NCI-H1092 treated with DMSO at 0.1 percent for 48 hours (cell line): ENCODE results near the gene TNRC6B.
"Not testable (repeated sequence)": the region's sequence is repeated elsewhere in the genome, so short reads cannot be mapped to it uniquely, and the experiment has no call there.

Experiments
- DNase-seq: peaks from one replicate; lab custom pipeline; 2025; lab: John Stamatoyannopoulos, UW

Gene TNRC6B

DNA sequence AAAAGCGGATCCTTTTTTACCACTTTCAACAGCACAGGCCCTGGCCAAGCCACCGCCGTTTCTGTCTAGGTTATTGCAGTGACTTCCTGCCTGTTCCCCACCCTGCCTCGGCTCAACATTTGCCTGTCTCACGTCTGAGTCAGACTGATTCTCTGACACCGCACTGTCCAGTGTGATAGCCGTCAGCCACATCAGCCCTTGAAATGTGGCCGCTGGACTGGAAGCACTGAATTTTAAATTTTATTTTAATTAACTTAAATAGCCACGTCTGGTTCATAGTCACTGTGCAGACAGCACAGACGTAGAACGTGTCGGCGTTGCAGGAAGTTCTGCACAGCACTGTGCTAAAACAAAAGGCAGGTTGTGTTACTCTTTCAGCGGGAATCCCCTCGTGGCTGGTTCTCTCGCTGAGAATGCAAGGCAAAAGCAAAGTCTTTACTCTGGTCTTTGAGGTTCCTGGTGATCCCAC, 112.3 kb downstream of the TNRC6B start:
- no peak for DNase-seq

DNA sequence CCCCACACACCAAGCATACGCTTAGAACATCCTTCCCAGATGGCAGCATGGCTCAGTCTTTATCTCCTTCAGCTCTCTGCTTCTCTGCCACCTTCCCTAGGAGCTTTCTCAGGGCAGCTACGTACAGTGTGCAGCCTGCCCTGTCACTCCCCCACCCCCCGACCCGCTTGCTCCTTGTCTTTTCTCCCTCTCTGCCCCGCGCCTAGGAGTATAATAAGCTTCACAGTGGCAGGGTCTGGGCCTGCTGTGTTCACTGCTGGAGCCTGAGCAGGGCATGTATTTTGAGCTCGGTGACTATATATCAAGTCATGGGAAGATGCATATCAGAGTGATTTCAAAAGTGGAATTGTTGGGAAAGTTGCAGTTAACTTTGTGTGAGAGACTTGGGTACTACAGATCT, 112.8 kb downstream of the TNRC6B start:
- no peak for DNase-seq

DNA sequence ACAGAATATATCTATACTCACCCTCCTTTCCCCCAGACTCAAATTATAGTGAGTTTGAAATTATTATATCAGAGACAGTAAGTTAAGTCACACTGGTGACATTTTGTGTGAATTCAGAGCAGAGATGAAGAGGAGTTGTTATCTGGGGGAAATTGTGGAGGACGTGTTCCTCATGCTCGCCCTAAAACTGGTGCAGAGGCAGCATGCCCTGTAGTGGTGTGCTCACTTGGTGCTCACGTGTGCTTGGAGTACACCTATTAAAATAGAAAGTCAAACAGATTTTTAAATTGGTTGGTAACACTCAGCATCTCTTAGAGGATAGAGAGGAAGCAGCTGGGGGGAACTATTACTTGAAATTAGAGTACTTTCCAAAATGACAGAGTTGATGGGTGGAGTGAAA, 117.0 kb downstream of the TNRC6B start:
- no peak for DNase-seq

DNA sequence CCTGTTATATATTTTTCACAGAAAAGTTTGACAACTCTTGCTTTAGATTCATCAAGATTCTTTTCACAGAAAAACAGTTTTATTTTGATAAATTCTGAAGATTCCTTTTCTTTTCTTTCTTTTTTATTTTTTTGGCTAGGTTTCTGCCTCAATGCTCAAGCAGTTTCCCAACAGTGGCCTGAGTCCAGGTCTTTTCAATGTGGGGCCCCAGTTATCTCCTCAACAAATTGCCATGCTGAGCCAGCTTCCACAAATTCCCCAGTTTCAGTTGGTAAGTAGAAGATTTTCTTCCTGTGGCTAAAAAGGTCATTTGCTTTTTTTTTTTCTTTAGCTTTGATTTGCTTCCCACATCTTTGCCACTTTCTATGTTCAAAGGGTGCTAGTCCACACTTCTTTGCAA, 122.6 kb downstream of the TNRC6B start:
- no peak for DNase-seq

DNA sequence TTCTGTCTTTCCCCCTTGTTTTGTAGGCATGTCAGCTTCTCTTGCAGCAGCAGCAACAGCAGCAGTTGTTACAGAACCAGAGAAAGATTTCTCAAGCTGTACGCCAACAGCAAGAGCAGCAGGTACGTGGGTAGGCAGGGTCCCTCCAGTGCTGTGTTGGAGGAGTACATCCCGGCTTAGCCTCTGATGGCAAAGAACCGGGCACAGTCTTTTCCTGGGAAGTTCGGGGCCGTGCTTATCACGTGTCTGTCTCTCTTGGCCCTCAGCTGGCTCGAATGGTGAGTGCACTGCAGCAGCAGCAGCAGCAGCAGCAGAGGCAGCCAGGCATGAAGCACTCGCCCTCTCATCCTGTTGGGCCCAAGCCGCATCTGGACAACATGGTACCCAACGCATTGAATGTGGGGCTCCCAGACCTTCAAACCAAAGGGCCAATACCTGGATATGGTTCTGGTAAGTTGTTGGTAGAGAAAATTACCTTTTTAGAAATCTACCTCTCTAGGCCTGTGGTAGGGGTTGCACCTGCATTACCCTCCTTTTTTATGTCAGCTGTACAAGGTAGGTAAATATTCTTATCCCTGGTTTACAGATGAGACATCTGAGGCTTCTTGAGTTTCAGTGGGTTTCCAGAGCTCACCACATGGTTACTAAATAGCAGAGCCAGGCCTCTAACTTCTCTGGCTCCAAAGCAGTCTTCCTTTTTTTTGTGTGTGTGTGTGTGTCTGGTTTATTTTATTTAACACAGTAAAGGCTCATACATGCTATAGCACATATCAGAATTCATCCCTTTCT, 123.4 kb downstream of the TNRC6B start:
- no peak for DNase-seq

DNA sequence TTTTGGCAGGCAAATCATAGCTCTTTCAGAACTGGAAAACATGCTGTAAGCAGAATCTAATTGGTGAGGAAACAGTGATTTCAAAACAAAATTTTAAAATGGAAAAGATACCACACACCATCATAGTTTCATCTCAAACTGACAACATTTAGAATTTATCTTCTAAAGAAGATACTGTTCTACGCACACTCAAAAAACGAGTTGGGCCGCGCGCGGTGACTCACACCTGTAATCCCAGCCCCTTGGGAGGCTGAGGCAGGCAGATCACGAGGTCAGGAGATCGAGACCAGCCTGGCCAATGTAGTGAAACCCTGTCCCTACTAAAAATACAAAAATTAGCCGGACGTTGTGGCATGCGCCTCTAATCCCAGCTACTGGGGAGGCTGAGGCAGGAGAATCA, 124.4 kb downstream of the TNRC6B start:
- DNase-seq = no peak

DNA sequence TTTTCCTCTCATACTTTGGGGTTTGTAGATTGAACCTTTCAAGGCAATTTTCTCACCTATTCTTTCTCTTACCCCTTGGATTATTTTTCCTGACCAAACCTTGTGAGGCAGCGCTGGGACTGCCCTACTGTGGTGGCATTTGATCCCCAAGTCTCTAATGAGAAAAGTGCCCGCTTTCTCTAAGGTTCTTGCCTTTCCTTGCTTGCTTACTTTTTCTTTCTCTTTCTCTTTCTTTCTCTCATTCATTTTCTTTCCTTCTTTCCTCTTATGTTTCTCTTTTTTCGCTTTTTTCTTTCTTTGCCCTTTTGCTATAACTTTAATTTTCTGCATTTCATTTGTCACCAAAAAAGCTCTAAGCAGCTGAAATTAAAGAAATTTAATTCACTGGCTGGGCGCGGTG, 127.9 kb downstream of the TNRC6B start:
- DNase-seq = no peak

DNA sequence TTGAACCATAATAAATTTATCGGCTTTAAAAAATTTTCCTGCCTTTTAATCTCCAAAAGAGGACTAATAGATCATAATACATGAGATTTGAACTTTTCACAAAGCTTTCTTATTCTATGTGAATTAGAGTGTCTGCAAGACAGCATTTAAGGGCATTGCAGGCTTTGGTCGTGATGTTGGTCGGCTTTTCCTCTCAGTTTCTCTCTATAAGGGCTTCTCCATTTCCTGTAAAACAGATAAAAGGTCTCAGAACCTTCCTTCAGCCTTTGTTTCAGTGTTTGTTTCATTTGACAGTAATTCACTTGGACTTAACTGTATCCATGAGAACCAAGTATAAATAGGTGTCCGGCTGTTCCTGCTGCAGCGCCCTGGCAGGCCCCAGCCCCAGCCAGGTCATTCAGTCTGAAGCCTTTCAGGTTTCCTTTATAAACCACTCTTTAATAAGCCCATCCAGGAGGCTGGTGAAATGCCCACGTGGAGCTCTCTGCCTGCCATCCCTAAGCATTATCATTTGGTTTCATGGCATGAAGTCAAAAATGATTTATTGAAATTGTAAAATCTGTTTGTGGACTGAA, 131.4 kb downstream of the TNRC6B start:
- DNase-seq = no peak

DNA sequence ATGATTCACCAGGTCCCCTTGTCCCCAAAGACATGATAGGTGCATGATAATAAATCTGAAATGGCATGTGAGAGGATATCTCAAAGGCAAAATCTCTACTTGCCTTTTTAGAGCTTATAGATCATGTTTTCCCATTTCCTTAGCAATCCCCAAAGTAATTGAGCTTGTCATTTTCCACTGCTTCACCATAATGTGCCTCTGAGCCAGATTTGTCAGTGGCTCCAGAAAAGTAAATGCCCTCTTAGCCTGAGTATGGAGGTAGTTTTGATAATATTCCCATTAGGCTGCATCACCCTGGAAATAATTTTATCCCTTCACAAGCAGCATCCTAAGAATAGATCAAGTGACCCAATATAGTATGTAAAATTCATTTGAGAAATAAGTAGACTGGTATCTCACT, 131.9 kb downstream of the TNRC6B start:
- DNase-seq = no peak

DNA sequence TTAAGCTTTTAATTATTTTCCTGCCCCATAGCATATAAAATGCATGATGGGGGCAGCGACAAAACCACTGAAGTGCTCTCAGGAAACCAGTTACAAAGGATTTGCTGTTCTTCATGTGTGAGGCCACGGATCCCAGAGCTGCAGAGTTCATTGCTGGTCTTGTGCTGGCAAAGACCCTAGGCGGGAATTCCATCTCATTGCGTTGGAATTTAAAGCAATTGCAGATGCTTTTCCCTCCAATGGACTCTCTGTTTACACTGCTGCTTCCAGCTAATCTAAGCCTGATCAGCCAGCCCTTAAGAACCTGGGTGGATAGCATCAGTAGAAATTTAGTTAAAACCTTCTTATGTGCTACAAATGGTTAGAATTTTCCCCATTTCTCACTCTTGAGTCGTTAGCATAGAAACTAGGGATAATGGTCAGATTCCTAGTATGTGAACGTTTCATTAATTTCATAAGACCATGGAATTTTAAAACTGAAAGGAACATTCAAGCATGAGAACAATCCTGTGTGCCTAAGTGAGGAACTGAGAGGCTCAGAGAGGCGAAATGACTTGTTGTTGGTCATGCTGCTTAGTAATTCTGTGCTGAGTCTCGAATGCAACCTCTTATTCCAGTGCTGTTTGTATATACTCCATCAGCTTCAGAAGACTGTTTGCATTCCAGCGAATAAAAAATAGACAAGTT, 132.5 kb downstream of the TNRC6B start:
- no peak for DNase-seq

DNA sequence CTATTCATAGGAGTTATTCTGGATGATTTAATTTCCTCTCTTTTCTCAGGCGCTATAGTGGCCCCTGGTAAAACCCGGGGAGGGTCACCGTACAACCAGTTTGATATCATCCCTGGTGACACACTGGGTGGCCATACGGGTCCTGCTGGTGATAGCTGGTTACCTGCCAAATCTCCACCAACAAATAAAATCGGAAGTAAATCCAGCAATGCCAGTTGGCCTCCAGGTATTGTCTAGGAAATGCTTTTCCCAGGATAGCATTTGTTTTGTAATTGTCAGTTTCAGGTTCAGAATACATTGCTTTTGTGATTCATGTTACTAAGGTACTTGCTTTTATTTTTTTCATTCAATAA, 133.0 kb downstream of the TNRC6B start:
- no peak for DNase-seq

DNA sequence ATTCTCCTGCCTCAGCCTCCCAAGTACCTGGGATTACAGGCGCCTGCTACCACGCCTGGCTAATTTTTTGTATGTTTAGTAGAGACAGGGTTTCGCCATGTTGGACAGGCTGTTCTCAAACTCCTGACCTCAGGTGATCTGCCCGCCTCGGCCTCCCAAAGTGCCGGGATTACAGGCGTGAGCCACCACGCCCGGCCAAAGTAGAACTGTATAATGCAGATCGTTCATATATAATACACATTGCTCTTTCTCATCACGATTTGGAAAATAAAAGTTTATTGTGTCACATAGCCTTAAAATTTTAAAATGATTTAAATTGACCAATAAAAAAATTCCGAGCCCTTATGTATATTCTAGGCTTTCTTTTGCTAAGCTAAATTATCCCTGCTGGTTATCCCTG, 133.9 kb downstream of the TNRC6B start:
- DNase-seq = not testable (repeated sequence)

DNA sequence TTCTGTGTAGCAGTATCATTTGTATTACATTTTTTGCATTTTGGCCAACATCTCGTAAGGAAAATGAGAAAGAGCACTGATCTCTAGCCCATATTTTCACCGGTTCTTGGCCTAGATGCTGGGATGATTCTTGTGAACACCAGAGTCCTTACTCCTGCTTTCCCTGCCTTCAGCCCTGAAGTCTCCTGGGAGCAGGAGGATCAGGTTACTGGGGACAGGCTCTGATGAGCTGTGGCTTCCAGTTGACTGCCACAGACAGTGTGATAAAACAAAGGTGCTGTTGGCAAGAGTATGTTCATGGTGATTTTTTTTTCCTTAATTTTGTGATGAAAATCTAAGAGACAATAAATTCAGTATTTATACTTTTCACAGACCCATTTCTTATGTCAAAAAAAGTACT, 134.3 kb downstream of the TNRC6B start:
- no peak for DNase-seq

DNA sequence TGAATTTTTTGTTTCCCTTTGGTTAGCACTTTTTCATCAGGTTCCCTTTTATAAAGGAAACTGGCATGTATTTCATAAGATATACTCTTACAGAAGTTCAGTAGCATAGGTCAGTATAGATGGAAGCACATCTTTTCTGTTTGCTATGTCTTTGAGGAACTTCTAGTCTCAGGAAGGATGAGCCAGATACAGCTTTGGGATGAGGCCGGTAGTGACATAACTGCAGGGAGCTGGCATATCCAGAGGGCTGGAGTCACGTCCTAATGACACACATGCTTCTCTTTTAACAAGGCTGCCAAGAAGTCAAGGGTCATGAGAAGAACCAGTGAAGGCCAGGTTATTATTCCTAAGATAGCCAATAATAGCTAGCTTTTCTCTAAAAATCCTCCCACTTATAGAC, 135.3 kb downstream of the TNRC6B start:
- no peak for DNase-seq

DNA sequence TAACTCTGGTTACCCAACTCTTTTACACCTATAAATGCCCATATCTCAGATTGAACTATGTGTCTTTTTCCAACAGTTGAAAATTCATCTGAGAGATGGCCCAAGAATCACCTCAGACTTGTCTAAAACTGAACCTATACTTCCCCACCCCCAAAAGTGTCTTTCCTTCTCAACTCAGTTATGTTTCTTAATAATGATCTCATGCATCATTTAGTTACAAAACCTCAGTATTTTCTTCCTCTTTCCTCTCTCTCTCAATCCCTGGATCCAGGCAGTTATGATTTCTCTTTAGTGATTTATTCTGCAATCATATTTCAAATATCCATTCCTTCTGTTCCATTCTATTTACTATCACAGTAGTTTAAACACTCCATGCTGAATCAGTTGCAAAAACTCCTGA, 136.3 kb downstream of the TNRC6B start:
- no peak for DNase-seq

DNA sequence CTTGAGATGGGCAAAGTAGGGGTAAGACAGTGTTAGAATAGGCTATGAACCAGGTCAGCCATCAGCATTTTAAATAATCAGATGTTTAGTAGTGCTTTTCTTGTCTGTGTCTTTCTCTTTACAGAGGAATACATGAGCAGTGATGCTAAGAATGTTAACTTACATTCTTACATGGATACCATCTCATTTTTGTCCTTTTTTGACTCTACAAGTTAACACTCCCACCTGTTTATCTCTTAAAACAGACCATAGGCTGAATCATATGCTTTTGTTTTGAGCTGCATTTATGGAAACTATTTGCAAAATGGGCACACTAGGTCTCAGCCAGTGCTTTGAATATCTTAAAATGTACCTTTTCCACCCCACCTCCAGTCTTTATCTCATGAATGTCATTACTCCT, 143.0 kb downstream of the TNRC6B start:
- DNase-seq = no peak

DNA sequence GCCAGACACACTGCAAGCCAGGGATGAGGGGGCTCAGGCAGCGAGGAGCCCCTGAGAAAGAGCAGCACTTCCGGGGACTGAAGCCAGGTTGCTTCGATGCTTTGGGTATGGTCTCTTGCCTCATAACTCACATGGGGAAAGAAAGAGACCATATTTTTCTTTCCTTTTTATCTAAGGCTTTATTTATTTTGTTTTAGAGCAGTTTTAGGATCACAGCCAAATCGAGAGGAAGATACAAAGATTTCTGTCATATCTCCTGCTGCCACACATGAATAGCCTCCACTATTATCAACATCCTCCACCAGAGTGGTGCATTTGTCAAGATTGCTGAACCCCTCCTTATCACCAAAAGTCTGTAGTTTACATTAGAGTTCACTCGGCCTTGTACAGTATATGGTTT, 144.3 kb downstream of the TNRC6B start:
- DNase-seq = no peak

DNA sequence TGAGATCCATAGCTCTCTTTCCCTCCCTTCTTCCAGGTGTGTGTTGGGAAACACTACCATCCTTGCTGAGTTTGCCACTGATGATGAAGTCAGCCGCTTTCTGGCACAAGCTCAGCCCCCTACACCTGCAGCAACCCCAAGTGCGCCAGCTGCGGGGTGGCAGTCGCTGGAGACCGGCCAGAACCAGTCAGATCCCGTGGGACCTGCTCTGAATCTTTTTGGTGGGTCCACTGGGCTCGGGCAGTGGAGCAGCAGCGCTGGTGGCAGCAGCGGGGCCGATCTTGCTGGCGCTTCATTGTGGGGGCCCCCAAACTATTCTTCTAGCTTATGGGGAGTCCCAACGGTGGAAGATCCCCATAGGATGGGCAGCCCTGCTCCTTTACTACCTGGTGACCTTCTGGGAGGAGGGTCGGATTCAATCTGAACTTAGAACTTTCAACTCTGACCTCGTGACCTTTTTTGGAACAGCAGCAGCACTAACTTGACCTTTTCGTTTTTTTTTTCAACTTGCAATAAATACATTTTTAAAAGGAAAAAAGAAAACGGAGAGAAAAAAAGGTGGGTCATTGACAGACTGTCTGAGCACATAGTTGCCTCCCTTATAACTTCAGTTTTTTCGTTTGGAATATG, 145.2 kb downstream of the TNRC6B start:
- no peak for DNase-seq

DNA sequence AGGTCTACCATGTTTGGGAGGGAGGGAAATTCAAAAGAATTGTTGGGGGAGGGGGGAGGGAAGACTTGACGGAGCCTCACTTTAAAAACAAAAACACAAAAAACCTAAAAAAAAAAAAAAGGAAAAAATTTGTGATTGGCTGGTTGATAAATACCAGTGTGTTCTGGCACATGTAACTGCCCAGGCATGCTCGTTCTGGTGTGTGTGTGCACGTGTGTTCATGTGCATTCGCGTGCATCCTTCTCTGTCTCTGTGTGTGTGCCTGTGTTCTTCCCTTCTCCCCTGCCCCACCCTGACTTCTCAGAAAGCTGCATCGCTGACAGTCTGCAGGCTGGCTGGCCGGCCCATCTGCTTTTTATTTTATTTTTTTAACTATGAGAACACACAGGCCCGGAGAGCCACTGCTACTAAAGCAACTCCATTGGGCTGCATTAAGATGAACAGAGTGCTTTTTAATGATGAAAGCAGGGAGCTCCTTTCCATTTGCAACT, 146.0 kb downstream of the TNRC6B start:
- no peak for DNase-seq

DNA sequence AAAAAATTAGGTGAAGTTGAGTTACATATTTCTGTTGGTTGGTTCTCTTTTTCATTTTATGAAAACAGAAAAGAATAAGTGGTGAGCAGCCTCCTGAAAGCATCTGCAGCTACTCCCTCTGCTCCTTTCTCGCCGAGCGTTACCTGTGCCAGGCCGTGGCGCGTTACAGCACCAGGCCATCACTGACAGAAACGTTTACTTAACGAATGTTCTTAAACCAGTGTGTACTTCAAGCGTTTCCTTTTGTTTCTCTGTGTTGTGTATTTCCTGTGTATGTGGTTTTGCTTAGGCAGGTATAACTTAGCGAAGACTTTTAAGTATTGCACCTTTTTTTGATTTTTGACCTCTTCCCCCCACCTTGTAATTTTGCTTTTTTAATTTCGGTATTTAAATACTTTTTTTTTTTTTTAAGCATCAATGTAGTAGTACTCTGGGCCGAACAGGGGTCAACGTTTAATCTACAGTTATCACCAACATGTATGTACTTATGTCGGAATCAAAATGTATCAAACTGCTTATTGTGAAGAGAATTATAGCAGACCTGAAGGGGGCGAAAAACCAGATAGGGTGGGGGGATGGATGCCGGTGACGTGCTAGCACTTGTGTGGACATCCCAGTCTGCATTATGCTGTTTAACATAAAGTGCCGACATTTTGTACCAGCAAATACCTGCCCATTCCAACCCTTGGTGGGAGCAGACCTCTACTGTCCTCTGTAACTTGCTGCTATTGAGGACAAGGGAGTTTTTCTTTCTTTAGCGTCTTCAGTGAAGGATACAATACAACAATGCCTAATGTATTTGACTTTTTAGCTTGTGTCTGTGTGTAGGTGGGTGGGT, 147.0 kb downstream of the TNRC6B start:
- DNase-seq = no peak

DNA sequence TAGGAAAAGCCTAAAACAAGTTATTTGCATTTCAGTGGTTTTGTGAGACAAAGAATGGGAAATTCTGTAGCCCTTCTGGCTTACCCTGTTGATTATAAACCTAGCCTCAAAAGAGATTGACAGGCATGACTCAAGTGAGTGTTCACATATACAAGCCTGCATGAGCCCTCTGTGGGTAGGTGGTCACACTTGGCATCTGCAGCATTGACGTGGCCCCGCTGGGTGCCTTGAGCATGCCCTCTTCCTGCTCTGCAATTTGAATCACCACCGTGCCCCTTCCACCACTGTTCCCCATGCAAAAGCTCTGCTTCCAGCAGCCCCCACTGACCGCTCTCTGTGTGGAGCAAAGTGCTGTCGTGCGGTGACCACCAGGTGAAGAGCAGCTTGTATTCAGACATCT, 147.6 kb downstream of the TNRC6B start:
- no peak for DNase-seq
